ENCODE results near the gene CLIC3. TPM values are rescaled to one million over a fixed set of nuclear protein-coding genes. Genes with fewer than 3 reads are reported as not detected.

Gene CLIC3
- total RNA-seq, 2 donors from 2014 or later, result 1.4 to 8.7 TPM

- H3K4me3 ChIP-seq, result peak within 1 kb of the TSS; percentile 98
- H3K27me3 ChIP-seq (replicated peaks; ENCODE audit: insufficient read depth), result no peaks in the 10 kb centered on the region
- no peak for TF ChIP-seq CTCF (IDR thresholded peaks at IDR 0.05)
- ATAC-seq (ENCODE audit: insufficient number of reproducible peaks, low FRiP score, low read depth) (peak; percentile 74), DNase-seq (ENCODE audit: low spot score) (peak; percentile 58)
- H3K9me3 ChIP-seq, result no peaks in the 10 kb centered on the region
- H3K4me1 ChIP-seq (ENCODE audit: control insufficient read depth in 1 of 2, low read depth in 2 of 2), result peaks cover 24 to 37% of the 10 kb centered on the region in 2 donors
- peak within 1 kb of the TSS; percentile 22 to 65 for H3K27ac ChIP-seq
- no peaks in the 10 kb centered on the region for H3K36me3 ChIP-seq
These were observed 4.2 kb downstream of the CLIC3 start, which contains the start of gene PAXX for GRCh38 chr9:136991993-136992818. Gene PAXX, plus strand, starts transcription at chr9:136992422. Its CDS starts 22 bp downstream, at chr9:136992444.

- H3K4me3 ChIP-seq, result no peak overlapping the region
- no peaks in the 10 kb centered on the region for H3K9me3 ChIP-seq
- no peaks in the 10 kb centered on the region for H3K36me3 ChIP-seq
- H3K27me3 ChIP-seq (replicated peaks; ENCODE audit: insufficient read depth), result peaks cover 1% of the 10 kb centered on the region
- DNase-seq (ENCODE audit: low spot score) (no peak), ATAC-seq (ENCODE audit: insufficient number of reproducible peaks, low FRiP score, low read depth) (no peak)
- no peak overlapping the region for H3K27ac ChIP-seq
- peaks cover 10 to 21% of the 10 kb centered on the region in 2 donors for H3K4me1 ChIP-seq (ENCODE audit: control insufficient read depth in 1 of 2, low read depth in 2 of 2)
- no peak for TF ChIP-seq CTCF (IDR thresholded peaks at IDR 0.05)
These were observed 6.0 kb downstream of the CLIC3 start for GRCh38 chr9:136990242-136990911.

- Histone ChIP-seq H3K27me3 (replicated peaks; ENCODE audit: insufficient read depth) (peaks cover 8% of the 10 kb centered on the region), H3K36me3 (no peaks in the 10 kb centered on the region), H3K4me1 (ENCODE audit: control insufficient read depth in 1 of 2, low read depth in 2 of 2) (peaks cover 8 to 21% of the 10 kb centered on the region in 2 donors), H3K27ac (no peak overlapping the region), H3K4me3 (no peak overlapping the region), H3K9me3 (no peaks in the 10 kb centered on the region)
- no peak for TF ChIP-seq CTCF (IDR thresholded peaks at IDR 0.05)
- ATAC-seq (ENCODE audit: insufficient number of reproducible peaks, low FRiP score, low read depth) (no peak), DNase-seq (ENCODE audit: low spot score) (no peak)
These were observed 7.5 kb downstream of the CLIC3 start for GRCh38 chr9:136988872-136989271.

- peaks cover 8% of the 10 kb centered on the region for H3K27me3 ChIP-seq (replicated peaks; ENCODE audit: insufficient read depth)
- peaks cover 0 to 7% of the 10 kb centered on the region in 2 donors for H3K4me1 ChIP-seq (ENCODE audit: control insufficient read depth in 1 of 2, low read depth in 2 of 2)
- no peaks in the 10 kb centered on the region for H3K36me3 ChIP-seq
- ATAC-seq (ENCODE audit: insufficient number of reproducible peaks, low FRiP score, low read depth) (no peak), DNase-seq (ENCODE audit: low spot score) (no peak)
- no peaks in the 10 kb centered on the region for H3K9me3 ChIP-seq
- no peak overlapping the region for H3K27ac ChIP-seq
- no peak for TF ChIP-seq CTCF (IDR thresholded peaks at IDR 0.05)
- no peak overlapping the region for H3K4me3 ChIP-seq
These were observed 10.5 kb downstream of the CLIC3 start for GRCh38 chr9:136985853-136986252.

GRCh38 chr9:136985027-136985602 lies 11.3 kb downstream of the CLIC3 start:
- Histone ChIP-seq H3K27ac (no peak overlapping the region), H3K4me1 (ENCODE audit: control insufficient read depth in 1 of 2, low read depth in 2 of 2) (peaks cover 0 to 7% of the 10 kb centered on the region in 2 donors), H3K36me3 (no peaks in the 10 kb centered on the region), H3K9me3 (no peaks in the 10 kb centered on the region), H3K4me3 (no peak overlapping the region), H3K27me3 (replicated peaks; ENCODE audit: insufficient read depth) (peaks cover 8% of the 10 kb centered on the region)
- ATAC-seq (ENCODE audit: insufficient number of reproducible peaks, low FRiP score, low read depth) (no peak), DNase-seq (ENCODE audit: low spot score) (no peak)
- no peak for TF ChIP-seq CTCF (IDR thresholded peaks at IDR 0.05)
